NOMO-1 treated with DMSO at 0.1 percent for 48 hours (cell line): ENCODE results near the gene FBXO45.
"Not testable (repeated sequence)": the region's sequence is repeated elsewhere in the genome, so short reads cannot be mapped to it uniquely, and the experiment has no call there.

Source experiments
- DNase-seq: peaks from one replicate; lab custom pipeline; 2025; ENCODE audit not compliant: unreplicated experiment; lab: John Stamatoyannopoulos, UW

Gene FBXO45

DNA sequence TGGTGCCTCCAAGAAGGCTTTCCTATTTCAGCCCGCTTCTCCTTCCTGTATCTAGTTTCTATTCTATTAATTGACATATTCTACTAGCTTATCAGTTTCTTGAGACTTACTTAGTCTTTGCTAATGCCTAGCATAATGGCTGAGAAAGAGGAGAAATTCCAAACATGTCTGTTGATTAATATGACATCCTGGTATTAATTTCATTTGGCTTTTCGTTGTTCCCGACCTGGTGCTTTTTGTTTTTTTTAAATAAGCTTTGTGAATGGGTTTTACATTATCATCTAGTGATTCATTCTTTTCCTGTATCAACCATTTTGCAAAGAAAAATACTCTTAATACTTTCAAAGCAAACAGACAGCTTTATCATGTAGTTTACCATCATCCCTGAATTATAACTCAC lies 13.2 kb upstream of the FBXO45 start:
- DNase-seq: peak; percentile 38

DNA sequence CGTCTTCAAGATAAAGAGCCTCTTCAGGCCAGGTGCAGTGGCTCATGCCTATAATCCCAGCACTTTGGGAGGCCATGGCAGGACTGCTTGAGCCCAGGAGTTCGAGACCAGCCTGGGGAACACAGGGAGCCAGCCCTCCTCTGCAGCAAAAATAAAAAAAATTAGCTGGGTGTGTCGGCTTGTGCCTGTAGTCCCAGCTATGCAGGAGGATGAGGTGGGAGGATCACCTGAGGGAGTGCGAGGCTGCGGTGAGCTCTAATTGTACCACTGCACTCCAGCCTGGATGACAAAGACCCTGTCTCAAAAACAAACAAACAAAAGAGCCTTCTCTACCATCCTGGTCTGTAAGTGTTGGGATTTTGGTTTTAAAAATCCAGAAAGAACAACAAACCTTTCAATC lies 11.2 kb upstream of the FBXO45 start:
- DNase-seq: no peak

DNA sequence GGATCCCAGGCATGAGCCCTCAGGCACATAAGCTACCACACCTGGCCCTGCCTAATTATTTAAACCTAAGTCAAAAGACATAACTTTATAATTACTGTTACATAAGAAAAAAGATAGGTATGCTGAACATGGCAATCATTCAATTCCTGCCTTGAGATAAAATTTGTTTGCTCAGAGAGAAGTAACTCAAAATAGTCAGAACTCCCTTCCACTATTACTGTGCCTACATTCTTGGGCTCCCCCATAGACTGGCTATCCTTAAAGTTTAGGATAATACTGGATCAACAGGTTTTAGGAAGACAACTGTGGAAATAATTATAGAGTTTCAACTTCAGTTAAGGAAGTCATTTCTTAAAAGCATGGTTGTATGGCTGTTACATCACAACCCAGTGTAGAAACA lies 10.0 kb upstream of the FBXO45 start:
- DNase-seq: no peak

DNA sequence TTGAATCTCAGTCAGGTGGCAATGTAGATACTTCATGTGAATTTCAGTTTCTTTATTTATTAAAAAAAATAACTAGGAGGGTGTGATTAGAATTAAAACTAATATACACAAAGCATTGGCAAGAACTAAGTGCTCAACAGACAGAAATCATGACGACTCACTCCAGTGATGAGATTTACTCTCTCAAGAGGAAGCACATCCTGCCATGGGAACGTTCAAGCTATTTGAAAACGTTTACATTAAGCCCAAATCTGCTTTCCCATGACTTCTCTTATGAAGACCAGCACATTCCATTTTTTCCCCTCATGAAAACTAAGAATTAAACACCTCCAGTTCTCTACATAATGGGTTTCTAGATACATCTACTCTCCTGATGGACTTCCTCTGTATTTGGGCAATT lies 8.6 kb upstream of the FBXO45 start:
- no peak for DNase-seq

DNA sequence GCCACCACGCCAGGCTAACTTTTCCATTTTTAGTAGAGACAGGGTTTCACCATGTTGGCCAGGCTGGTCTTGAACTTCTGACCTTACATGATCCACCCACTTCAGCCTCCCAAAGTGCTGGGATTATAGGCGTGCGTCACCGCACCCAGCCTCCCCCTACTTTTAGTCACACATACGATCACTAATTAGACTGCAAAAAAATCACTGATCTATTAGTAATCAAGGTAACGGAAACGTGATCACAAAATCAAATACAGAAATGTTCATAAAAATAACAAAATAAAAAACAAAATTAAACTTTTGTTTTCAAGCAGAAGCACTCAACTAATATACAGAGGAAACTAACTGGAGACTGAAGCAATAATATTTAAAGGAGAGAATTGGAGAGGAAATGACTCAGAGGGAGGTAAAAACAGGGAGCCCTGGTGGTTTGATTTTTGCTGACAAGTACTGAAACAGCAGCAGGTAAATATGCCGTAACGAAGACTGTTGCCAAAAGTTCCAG lies 4.7 kb upstream of the FBXO45 start:
- peak; percentile 66 for DNase-seq

DNA sequence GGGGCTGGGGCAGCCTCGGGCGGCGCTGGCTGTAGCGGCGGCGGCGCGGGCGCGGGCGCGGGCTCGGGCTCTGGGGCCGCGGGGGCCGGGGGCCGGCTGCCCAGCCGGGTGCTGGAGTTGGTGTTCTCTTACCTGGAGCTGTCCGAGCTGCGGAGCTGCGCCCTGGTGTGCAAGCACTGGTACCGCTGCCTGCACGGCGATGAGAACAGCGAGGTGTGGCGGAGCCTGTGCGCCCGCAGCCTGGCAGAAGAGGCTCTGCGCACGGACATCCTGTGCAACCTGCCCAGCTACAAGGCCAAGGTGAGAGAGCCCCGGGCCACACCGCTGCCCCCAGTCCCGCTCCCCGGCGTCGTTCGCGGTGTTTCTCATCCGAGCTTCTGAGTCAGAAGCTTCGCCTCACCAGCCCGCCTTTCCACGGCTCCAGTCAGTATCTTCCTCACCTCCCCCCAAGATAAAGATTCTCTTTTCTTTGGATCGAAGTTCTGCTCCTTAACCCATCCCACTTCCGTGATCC lies 600 bp downstream of the FBXO45 start:
- peak; percentile 49 for DNase-seq

GRCh38 chr3:196570332-196570731 lies 1.9 kb downstream of the FBXO45 start:
- DNase-seq: not testable (repeated sequence)

DNA sequence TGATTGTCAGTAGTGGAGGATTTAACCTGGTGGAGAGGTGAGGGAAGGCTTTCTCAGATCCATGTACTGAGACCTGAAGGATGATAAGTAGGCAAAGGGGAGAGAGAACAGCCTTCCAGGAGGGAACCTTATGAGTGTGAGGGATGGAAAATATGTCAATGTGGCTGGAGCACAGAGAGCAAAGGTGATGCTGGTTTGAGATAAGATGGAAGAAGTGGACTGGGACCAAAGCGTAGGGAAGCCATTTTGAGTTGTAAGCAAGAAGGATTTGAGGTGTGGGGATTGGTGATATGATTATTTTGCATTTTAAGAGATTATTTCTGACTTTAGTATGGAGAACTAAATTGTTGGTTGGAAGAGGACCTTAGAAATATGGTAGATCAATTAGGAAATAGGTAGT lies 3.9 kb downstream of the FBXO45 start:
- DNase-seq: no peak

- DNase-seq: no peak
Measured at GRCh38 chr3:196585044-196585757, 16.7 kb downstream of the FBXO45 start.

- DNase-seq: no peak
Measured at GRCh38 chr3:196590279-196590678, 21.8 kb downstream of the FBXO45 start.

GRCh38 chr3:196596355-196596754 lies 27.9 kb downstream of the FBXO45 start:
- DNase-seq: no peak

DNA sequence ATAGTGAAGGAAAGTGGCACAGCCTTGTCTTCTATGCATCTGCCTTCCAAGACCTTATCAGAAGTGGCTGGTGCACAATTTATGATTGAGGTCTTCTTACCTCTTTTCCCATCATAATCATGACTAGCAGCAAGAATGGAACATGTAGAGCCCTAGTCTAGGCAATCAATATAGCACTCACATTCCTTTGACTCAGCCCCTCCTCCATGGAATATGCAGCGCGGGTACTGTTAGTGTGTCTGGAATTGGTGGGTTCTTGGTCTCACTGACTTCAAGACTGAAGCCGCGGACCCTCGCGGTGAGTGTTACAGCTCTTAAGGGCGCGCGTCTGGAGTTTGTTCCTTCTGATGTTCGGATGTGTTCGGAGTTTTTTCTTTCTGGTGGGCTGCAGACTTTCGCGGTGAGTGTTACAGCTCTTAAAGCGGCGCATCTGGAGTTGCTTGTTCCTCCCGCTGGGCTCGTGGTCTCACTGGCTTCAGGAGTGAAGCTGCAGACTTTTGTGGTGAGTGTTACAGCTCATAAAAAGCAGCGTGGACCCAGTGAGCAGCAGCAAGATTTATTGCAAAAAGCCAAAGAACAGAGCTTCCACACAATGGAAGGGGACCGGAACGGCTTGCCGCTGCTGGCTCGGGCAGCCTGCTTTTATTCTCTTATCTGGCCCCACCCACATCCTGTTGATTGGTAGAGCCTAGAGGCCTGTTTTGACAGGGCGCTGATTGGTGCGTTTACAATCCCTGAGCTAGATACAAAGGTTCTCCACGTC lies 29.7 kb downstream of the FBXO45 start:
- peak; percentile 33 for DNase-seq

DNA sequence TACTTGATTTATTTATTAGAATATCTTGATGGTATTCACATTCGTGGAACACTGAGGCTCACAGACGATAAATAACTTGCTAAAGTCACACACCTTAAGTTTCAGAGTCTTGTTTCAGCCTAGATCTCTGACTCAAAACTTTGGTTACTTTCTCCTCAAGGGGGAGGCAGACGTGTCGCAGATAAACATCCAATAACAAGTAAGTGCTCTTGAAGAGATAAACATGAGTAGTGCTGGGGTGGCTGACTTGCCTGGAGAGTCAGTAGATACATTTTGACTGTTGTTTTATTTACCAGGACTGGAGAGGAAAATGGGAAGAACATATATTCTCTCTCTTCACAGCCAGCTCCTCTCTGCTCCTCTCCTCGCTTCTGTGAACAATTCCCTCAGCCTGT lies 31.3 kb downstream of the FBXO45 start:
- DNase-seq: no peak

- DNase-seq: no peak
Measured at GRCh38 chr3:196600359-196600758, 31.9 kb downstream of the FBXO45 start.

GRCh38 chr3:196602673-196603072 lies 34.2 kb downstream of the FBXO45 start:
- DNase-seq: no peak

- no peak for DNase-seq
Measured at GRCh38 chr3:196603683-196604082, 35.2 kb downstream of the FBXO45 start.

DNA sequence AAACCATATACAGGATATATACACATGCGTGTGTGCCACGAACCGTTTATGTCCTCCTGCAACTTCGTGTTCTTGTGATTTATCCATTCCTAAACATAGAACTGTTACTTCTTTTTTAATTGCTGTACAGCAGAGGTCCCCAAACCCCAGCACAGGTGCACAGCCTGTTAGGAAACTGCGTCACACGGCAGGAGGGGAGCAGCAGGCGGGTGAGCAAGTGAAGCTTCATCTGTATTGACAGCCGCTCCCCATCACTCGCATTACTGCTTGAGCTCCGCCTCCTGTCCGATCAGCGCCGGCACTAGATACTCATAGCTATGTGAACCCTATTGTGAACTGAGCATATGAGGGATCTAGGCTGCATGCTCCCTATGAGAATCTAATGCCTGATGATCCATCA lies 36.1 kb downstream of the FBXO45 start:
- no peak for DNase-seq

- no peak for DNase-seq
Measured at GRCh38 chr3:196608693-196609092, 40.2 kb downstream of the FBXO45 start.

GRCh38 chr3:196609343-196609775 lies 40.9 kb downstream of the FBXO45 start:
- peak; percentile 99 for DNase-seq

DNA sequence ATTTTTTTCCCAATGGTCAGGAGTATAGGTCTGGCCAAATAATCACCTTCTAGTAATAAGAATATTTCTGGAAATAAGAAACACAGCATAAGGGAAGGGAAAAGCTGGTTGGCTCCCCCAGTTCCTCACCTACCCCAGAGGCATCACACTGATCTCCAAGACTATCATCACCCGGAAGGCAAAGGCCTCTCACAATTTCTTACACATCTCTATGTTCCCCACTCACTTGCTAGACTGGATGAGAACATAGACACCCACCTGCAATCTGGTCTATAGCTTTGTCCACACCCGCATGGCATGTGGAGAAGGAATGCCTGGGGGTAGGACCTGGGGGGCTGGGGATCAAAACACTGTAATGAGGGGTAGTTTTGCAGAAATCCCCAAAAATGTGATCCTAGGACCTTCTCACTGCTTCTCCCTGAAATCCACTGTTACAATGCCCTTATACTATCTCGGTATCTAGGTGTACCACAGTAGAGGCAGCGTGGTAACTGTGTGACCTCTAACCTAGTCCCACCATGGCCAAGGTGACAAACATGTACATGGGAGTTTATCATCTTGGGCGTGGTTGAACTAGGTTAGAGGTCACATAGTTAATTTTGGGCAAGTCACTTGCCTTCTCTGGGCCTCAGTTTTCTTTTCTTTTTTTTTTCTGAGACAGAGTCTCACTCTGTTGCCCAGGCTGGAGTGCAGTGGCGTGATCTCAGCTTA lies 41.5 kb downstream of the FBXO45 start:
- peak; percentile 68 for DNase-seq

DNA sequence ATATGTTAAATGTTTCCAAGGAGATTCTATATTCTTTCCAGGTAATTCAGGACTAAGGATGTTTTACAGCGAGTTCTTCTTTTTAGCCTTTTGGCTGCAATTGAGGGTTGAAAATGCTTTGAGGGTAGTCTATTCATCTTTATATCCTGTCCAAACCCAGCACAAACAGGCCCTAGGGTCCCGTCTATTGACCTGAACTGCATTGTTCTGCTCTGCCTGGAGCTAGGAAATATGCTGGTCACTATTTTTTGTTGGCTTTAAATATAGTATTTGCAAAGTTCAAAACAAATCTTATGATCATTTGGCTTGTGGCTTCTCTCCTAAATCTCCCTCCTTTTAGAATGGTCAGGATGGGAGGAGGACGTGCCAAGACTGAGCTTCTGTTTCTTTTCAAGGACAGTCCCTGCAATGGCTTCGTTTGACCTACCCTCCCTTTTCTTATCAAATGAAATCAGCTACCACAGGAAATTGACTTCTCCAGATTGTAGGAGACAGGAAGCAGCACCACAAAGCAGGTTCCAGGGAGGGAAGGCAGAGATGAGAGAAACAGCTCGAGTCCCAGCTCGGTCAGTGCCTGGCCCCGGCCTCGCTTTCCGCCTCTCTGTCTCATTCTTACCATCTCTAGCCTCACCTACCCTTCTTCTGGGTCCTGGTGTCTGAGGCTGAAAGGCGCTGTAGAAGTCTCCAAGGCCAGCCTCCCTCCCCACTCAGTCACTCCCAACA lies 43.5 kb downstream of the FBXO45 start:
- no peak for DNase-seq
